OCI-M2 (cell line): ENCODE measurements around the gene MT1M.
"Not testable (repeated sequence)": the region's sequence is repeated elsewhere in the genome, so short reads cannot be mapped to it uniquely, and the experiment has no call there.

ENCODE experiments used
- DNase-seq: peaks from one replicate; lab custom pipeline; 2025; ENCODE audit not compliant: unreplicated experiment; lab: John Stamatoyannopoulos, UW

Gene MT1M

DNA sequence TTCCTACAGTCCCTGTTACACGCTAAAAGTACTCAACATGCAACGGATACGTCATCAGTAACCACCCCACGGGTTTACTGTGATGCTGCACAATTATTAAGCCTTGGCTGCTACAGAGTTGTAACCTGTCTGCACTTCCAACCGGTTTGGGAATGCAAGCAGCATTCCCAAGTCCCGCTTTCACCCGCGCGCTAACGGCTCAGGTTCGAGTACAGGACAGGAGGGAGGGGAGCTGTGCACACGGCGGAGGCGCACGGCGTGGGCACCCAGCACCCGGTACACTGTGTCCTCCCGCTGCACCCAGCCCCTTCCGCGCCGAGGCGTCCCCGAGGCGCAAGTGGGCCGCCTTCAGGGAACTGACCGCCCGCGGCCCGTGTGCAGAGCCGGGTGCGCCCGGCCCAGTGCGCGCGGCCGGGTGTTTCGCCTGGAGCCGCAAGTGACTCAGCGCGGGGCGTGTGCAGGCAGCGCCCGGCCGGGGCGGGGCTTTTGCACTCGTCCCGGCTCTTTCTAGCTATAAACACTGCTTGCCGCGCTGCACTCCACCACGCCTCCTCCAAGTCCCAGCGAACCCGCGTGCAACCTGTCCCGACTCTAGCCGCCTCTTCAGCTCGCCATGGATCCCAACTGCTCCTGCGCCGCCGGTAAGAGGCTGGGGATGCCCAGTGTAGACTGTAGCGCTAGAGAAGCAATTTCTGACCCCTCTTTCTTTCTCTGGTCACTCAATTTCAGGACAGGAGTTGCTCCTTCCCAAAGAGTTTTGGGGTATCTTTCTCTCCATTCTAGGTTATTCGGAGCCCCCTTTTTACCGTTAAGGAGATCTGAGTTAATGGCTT is 24.2 kb upstream of the MT1M start, which contains the start of gene MT2A:
Gene MT2A (plus strand): TSS at position 542 of the 833 bp plus-strand sequence. CDS start 72 bp downstream, at position 614.
- peak; percentile 68 for DNase-seq

DNA sequence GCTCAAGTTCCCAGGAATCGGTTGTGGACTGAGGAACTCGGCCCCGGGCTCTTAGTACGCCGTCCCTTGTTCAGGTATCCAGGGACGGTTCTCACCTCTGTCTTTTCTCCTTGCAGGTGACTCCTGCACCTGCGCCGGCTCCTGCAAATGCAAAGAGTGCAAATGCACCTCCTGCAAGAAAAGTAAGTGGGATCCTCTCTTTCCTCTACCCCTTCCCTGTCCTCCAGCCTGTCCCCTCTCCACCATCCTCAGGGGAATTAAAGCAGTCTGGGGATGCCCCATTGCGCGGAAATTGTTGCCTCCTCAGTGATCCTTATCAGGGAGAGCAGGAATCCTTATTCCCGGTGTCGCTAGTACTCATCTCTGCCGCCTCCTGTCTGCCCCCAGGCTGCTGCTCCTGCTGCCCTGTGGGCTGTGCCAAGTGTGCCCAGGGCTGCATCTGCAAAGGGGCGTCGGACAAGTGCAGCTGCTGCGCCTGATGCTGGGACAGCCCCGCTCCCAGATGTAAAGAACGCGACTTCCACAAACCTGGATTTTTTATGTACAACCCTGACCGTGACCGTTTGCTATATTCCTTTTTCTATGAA is 23.5 kb upstream of the MT1M start:
- DNase-seq = no peak

DNA sequence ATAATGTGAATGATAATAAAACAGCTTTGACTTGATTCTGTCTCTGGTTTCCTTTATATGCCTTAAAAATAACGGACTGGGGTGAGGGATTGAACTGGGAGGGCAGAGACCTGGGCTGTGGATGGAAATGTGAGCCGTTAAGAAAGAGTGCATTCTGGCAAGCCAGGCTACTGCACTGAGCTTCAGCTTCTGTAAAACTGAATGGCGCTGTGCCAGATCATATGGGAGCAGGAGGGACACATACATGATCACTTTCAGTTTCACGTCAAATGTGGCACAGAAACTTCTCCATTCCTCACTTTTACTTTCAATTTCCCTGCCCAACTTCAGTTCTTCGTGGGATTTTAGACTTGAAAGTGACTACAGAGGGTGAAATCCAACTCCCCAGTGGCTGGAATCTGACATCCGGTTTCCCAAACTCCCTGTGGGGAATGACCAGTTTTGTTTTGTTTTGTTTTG is 23.0 kb upstream of the MT1M start:
- DNase-seq = no peak

DNA sequence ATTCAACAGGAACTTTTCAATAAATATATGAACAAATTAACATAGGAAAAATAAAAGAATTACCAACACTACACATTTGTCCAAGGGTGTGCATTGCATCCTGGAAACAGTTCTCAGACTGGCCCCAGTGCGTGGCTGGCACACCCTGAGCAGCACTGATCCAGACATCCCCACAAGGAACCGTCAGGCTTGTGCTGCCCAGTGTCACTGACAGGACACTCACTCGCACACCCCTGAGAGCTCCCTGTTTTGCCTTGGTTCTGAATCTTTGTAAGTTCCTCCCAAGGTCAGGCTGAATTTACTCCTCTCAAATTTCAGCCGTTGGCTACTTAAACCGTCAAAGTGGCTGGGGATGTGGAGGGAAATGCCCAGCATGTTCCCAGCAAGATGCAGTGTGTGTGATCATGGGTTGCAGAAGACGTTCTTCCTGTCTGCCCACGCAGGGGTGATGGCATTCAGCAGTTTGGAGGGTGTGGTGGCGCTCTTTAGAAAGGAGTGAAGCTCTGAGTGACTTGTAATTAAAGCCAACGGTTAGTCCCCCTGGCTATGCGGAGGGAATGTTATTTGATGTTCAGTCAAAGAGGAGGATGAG is 22.3 kb upstream of the MT1M start:
- no peak for DNase-seq

DNA sequence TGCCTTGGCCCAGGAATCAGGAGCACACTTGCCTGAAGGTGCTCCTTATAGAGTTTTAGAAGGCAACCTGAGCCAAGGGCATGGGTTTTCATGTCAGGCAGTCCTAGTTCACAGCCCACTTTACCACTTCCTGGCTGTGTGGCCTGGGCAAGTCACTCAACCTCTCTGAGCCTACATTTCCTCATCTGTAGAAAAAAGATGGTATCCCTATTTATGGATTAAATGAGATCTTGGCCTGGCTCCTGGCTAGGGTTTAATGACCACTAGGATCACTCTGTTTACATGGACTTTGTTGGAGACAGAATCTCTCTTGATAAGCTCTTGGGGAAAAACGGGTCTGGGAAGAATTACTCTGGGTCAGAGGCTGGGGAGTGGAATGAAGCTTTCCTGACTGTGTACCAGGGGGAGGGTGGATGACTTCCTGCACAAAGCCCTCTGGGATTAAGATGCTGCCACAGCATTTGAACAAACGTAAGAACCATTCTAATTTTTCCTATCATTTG is 21.8 kb upstream of the MT1M start:
- DNase-seq = no peak

DNA sequence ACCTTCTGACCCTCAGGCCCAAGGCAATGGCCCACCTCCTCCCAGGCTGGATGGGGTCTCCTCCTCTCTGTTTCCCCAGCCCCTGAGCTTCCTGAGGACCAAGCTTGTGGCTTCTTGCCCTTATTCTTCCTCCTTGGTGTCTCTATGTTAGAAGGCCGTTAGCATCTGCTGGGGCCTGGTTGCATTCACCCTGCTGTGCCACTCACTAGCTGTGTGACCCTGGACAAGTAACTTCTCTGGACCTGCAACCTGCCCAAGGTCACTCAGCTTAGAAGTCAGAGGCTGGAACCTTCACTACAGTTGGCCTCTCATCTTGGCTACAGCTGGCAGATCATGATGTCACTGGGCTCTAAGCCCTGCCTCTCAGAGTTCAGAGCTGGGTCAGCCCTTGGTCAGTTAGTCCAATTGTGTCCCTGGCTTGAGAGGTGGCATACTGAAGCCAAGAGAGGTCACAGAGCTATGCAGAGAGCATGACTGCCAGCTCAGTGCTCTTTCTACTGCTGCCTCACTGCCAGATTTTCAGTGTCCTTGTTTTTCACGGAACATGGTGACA is 21.1 kb upstream of the MT1M start:
- DNase-seq = no peak

DNA sequence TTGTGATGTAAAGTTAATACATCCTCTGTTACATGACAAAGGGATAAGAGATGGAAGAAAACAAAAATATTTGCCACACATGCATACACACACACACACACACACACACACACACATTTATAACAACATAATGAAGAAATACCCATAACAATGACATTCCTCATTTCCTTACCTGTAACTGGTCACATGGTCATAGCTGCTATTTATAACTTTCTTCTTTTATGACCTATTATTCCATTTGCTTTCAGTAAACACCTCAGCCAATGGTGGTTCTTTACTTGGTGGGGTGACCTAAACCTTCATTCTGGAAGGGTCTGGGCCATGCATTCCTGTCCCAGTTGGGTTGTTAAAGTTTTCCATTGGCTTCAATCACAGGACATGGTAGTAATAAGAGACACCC is 18.8 kb upstream of the MT1M start:
- no peak for DNase-seq

DNA sequence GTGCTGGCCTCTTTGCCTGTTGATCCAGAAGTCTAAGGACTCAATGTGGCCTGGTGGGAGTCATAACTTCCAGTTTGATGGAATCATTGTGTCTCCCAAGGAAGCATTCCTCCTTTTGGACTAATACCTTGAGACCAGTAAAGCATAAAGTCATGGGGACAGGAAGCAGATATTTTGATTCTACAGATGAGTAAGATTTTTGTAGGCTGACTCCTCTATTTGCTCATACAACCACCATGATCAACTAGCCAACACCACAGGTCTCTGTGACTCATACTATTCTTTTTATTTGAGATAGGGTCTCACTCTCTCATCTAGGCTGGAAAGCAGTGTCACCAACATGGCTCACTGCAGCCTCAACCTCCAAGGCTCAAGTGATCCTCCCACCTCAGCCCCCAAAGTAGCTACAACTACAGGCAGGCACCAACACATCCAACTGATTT is 17.9 kb upstream of the MT1M start:
- no peak for DNase-seq

DNA sequence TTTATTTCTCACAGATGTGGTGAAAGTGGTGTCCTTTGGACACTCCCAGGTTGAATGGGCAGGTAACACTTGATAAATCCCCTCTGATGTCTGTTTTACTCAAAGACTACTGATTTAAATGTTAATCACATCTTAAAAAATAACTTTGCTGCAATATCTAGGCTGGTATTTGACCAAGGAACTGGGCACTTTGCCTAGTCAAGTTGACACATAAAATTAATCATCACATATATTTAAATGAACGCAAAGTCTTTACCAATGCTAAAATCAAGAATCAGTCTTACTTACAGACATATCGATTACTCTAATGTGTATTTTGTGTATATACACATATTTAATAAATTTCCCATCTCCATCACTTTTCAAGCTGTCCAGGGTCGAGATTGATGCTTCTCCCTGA is 17.1 kb upstream of the MT1M start:
- DNase-seq = no peak

DNA sequence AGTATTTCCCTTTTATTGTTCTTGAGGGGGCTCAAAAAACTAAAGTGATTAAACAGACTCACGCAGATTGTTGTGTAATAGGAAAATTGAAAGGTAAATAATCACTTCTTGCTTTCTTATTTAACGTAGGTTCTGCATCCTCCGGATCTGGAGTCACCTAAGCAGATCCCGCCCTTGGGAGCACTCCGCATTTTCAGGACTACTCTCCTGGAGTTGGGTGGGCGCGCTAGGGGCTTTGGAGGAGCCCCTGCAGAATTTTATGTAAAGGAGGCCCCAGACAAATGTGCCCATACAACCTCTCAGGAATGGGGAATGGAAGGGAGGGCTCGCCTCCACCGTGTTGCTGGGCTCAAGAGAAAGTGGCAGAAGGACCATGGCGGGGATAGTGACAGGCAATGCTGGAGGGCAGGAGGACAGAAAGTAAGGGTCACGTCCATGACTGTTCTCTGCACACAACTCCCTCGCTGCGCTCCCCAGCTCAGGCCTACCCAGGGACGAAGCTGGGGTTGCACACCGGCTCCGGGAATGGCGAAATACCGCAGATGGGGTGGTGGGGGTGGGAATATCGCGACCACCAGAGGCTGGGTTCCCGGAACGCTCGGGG is 15.7 kb upstream of the MT1M start:
- DNase-seq = no peak

DNA sequence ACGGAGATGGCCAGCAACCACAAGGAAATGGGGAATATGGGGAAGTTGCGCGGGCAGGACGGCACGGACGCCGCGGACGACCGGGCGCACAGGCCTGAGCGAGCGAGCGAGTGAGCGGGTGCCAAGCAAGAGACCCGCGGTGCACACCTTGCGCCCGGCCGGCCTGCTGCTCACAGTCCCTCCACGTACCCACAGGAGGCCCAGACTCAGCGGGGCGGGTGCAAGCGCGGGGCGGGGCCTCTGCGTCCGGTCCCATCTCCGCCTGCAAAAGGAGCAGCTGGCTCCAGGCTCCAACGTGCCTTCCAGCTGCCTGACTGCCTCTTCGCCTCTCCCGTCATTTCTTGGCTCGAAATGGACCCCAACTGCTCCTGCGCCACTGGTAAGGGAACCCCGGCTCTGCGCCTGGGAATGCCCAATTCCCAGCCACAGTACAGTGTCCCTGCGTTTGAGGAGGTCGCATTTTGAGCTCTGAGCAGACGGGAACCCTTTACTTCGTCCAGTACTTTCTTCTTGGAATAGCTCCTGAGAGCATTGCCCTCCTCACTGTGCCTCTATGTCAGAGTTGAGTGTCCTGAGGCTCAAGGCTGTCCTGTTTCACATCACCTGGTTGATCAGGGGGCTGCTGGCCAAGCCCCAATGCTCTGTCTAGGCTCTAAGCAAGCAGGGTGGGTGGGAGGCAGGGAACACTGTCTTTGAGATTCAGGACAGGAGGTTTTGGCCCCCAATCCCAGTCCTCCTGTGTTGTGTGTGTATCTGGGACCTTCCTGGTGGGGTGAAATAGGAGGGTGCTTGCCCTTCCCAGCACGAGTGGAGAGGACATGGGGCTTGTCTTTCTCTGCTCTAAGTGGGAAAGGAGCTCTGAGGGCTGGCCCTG is 15.0 kb upstream of the MT1M start:
- no peak for DNase-seq

DNA sequence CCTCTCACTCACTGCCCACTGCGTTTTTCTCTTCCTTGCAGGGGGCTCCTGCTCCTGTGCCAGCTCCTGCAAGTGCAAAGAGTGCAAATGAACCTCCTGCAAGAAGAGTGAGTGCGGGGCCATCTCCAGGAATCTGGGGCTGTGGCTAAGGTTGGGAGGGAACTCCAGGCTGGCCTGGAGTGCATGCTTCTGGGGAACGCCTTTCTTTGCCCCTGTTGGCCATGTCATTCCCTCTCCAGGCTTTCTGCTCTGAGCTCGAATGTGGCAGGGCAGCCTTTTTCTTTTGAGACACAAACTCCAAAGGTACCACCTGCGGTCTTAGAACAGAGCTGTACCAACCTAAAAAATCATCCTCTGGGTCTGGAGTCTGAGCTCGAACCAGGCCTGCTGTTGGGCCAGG is 14.3 kb upstream of the MT1M start:
- no peak for DNase-seq

DNA sequence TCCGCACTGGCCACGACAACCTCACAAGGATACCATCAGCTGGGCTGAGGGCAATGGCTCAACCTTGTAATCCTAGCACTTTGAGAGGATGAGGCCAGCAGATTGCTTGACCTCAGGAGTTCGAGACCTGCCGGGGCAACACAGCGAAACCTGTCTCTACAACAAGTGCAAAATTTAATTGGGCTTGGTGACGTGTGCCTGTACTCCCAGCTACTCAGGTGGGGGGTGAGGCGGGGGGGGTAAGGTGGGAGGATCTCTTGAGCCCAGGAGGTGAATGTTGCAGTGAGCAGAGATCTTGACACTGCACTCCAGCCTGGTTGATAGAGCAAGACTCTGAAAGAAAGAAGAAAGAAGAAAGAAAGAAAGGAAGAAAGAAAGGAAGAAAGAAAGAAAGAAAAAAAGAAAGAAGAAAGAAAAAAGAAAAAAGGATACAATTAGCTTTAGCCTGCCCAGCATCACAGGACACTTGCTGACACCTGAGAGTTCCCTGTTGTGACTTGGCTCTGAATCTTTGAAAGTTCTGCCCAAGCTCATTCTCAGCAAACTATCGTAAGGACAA is 12.0 kb upstream of the MT1M start:
- DNase-seq = no peak

DNA sequence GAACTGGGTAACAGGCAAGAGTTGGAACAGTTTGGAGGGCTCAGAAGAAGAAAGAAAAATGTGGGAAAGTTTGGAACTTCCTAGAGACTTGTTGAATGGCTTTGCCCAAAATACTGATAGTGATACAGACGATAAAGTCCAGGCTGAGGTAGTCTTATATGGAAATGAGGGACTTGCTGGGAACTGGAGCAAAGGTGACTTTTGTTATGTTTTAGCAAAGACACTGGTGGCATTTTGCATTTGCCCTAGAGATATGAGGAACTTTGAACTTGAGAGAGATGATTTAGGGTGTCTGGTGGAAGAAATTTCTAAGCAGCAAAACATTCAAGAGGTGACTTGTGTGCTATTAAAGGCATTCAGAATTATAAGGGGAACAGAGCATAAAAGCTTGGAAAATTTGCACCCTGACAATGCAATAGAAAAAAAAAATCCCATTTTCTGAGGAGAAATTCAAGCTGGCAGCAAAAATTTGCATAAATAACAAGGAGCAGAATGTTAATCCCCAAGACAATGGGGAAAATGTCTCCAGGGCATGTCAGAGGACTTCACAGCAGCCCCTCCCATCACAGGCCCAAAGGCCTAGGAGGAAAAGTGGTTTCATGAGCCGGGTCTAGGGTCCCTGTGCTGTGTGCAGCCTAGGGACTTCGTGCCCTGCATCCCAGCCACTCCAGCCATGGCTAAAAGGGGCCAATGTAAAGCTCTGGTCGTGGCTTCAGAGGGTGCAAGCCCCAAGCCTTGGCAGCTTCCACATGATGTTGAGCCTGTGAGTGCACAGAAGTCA is 10.6 kb upstream of the MT1M start:
- not testable (repeated sequence) for DNase-seq

DNA sequence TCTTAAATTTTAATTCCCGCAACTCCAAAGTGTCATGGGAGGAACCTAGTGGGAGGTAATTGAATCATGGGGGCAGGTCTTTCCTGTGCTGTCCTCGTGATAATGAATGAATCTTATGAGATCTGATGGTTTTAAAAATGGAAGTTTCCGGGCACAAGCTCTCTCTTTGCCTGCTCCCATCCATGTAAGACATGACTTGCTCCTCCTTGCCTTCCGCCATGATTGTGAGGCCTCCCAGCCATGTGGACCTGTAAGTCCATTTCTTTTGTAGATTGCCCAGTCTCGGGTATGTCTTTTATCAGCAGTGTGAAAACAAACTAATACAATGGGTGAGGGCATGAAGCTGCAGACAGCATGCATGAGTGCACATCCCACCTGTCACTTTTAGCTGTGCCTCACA is 9.3 kb upstream of the MT1M start:
- DNase-seq = not testable (repeated sequence)

DNA sequence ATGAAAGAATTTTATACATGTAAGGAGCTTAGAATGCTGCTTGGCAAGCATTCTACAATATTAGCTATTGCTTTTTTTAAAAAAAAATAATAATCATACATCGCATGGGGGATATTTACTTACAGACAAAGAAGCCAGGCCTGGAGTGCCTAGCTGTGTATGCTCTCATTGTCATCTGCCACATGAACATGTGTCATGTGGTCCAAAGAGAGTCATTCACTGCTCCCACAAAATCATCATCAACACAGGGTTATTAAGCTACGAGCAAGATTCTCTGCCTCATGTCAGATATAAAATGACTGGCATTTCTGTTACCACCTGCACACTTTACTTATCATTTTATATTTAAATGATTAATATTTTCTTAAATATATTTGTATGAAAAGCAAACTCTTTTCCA is 8.8 kb upstream of the MT1M start:
- DNase-seq = no peak

DNA sequence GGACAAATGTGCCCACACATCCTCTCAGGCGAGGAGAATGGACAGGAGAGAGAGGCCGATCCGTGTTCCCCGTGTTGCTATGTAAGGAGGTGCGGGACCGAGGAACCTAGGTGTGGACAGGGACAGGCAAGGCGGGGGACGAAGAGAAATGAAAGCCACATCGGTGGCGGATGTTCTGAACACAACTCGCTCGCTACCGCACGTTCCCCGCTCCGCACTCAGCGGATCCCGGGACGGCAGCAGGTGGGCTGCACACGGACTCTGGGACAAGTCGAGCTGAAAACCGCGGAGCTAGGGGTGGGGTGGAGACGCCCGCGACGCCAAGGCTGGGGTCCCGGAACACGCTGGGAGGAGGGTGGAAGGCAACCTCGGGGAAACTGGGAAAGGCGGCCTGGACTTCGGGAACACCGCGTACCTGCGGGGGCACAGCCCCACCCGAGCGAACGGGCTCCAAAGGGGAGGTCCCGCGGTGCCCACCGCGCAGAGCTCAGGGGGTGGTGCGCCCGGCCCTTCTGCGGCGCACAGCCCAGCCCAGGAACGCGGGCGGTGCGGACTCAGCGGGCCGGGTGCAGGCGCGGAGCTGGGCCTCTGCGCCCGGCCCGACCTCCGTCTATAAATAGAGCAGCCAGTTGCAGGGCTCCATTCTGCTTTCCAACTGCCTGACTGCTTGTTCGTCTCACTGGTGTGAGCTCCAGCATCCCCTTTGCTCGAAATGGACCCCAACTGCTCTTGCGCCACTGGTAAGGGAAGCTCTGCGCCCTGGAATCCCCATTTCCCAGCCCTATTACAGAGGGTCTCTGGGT is 7.1 kb upstream of the MT1M start, which contains the start of gene MT1E:
Gene MT1E (plus strand): TSS at position 642 of the 803 bp plus-strand sequence. CDS start 71 bp downstream, at position 713.
- no peak for DNase-seq
